DMS 273 treated with DMSO at 0.1 percent for 48 hours (cell line): ENCODE results near the gene ARID3A.

Experiments used
- DNase-seq: peaks from one replicate; lab custom pipeline; 2025; lab: John Stamatoyannopoulos, UW

The ARID3A gene

DNA sequence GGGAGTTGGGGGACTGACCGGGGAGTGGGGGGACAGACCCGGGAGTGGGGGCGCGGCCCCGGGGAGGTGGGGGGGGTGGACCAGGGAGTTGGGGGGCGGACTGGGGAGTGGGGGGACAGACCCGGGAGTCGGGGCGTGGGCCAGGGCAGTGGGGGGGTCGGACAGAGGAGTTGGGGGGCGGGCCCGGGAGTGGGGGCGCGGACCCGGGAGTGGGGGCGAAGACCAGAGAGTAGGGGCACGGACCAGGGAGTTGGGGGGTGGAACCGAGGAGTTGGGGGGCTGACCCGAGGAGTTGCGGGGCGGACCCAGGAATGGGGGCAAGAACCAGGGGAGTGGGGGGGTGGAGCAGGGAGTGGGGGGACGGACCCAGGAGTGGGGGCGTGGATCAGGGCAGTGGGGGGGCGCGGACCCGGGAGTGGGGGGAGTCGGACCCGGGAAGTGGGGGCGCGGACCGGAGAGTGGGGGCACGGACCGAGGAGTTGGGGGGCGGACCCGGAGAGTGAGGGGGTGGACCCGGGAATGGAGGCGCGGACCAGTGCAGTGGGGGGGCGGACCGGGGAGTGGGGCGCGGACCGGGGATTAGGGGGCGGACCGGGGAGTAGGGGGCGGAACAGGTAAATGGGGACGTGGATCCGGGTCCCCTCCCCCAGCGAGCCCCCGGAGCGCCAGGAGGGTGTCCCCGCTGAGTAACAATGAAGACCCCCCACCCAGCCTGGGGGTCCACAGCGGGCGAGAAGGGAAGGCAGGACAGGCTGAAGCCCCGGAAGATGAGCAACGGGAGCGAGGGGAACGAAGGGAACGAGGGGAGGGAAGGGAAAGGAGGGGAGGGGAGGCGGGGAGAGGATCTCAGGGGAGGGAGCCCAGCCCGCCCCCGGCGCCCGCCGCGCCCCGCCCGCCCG is 13.4 kb upstream of the ARID3A start:
- no peak for DNase-seq

DNA sequence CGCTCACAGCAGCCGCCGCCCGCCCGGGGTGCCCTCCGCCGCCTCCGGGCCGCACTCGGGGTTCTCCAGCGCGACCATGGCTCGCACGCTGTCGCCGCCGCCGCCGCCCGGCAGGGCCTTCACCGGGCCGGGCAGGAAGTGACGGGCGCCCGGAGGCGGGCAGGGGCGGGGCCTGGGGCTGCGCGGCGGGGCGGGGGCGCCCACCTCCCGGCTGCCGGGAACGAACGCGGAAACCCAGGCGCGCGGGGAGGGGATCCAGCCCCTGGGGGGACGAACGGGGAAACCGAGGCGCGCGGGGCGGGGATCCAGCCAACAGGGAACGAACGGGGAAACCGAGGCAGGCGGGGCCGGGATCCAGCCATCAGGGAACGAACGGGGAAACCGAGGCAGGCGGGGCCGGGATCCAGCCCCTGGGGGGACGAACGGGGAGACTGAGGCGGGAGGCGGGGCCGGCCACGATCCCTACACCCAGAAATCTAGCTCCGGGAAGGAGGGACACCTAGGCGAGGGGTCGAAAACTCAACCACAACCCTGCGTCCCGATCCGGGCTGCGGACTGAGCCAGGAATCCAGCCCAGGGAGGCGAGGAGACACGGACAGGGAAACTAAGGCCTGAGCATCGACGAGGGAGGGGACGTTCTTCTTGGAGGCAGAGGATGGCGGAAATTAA is 12.6 kb upstream of the ARID3A start, which contains the start of gene R3HDM4:
TSS of gene R3HDM4 (minus strand) at position 140 of the 669 bp plus-strand sequence. CDS start at position 78, 62 bp downstream.
- peak; percentile 23 for DNase-seq

DNA sequence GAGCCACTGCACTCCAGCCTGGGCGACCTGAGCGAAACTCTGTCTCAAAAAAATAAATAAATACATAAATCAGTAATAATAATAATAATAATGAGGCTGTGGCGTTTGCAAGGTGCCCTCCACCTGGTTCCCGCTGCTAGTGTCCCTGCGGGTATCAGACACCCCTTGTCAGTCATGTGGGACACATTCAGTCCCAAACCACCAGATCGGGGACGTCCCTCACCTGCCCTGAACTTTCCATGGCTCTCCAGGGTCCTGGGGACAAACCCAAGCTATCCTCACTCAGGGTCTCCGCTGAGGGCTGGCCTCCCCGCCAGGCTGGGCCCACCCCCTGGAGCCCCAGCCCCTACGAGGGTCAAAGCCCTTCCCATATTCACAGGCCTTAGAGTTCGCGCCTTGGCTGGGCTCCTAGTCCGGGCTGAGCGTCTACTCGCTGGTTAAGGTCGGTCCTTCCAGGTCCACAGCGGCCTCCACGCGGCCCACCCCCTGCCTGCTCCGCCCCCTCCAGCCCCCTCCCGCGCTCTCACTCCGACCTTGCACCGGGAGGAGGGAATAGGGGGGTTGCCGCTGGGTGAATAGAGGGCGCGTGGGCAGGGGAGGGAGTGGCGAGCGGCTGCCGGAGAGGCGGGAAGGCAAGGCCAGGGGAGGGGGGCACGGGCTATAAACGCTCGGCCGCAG is 9.1 kb upstream of the ARID3A start:
- no peak for DNase-seq

- DNase-seq: no peak
These were observed 8.3 kb upstream of the ARID3A start, which contains the start of gene KISS1R for GRCh38 chr19:917323-918151. Gene KISS1R (plus strand): TSS chr19:917333. CDS start chr19:917503, 170 bp downstream.

- no peak for DNase-seq
These were observed 7.7 kb upstream of the ARID3A start for GRCh38 chr19:918152-918437.

DNA sequence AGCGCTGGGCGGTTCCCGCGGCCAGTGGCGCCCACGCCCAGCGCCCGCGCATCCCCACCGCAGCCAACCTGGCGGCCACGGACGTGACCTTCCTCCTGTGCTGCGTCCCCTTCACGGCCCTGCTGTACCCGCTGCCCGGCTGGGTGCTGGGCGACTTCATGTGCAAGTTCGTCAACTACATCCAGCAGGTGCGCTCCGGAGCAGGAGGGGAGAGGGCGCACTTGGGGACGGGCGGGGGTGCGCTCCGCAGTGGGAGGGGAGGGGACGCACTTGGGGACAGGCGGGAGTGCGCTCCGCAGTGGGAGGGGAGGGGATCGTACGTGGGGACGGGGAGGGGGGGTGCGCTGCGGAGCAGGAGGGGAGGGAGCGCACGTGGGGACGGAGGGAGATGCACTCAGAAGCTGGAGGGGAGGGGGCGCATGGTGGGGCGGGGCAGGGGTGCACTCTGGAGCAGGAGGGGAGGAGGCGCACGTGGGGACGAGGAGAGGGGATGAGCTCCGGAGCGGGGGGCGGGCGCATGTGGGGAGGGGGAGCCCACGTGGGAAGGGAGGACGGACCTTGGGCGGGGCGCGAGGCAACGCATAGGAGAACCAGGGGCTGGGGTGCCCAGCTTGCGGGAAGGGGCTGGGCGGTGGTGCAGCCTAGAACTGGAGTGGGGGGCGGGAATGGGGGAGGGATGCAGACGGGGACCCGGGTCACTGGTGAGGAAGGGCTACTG is 7.2 kb upstream of the ARID3A start:
- no peak for DNase-seq

GRCh38 chr19:919199-920050 is 6.4 kb upstream of the ARID3A start:
- no peak for DNase-seq

DNA sequence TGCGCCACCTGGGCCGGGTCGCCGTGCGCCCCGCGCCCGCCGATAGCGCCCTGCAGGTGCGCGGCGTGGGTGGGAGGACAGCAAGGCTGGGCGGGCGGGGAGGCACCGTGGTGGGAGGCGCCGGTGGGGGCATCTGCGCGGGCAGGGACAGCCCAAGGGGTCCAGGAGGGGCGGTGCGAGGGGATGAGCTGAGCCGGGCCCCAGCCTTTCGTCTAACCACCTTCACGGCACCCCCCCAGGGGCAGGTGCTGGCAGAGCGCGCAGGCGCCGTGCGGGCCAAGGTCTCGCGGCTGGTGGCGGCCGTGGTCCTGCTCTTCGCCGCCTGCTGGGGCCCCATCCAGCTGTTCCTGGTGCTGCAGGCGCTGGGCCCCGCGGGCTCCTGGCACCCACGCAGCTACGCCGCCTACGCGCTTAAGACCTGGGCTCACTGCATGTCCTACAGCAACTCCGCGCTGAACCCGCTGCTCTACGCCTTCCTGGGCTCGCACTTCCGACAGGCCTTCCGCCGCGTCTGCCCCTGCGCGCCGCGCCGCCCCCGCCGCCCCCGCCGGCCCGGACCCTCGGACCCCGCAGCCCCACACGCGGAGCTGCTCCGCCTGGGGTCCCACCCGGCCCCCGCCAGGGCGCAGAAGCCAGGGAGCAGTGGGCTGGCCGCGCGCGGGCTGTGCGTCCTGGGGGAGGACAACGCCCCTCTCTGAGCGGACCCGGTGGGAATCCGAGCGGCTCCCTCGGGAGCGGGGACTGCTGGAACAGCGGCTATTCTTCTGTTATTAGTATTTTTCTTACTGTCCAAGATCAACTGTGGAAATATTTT is 5.6 kb upstream of the ARID3A start:
- no peak for DNase-seq

- DNase-seq: no peak
These were observed 1.2 kb upstream of the ARID3A start for GRCh38 chr19:924553-925086.

- no peak for DNase-seq
These were observed 729 bp upstream of the ARID3A start for GRCh38 chr19:925087-925525.

DNA sequence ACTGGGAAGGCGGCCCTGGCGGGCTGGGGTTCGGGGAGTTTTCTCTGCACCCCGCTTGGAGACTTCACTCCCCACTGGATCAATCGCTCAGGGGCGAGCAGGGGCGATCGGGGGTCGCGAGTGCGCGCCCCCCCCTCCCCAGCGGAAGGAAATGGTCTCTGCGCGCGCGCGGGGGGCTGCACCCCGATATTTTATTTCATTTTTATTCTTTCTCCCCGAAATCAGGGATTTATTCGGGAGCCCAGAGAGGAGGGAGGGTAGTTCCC is 421 bp downstream of the ARID3A start:
- no peak for DNase-seq

GRCh38 chr19:926589-927350 is 935 bp downstream of the ARID3A start:
- DNase-seq: no peak

- no peak for DNase-seq
These were observed 1.5 kb downstream of the ARID3A start for GRCh38 chr19:927351-927779.

GRCh38 chr19:927780-928401 is 2.1 kb downstream of the ARID3A start:
- DNase-seq: no peak

DNA sequence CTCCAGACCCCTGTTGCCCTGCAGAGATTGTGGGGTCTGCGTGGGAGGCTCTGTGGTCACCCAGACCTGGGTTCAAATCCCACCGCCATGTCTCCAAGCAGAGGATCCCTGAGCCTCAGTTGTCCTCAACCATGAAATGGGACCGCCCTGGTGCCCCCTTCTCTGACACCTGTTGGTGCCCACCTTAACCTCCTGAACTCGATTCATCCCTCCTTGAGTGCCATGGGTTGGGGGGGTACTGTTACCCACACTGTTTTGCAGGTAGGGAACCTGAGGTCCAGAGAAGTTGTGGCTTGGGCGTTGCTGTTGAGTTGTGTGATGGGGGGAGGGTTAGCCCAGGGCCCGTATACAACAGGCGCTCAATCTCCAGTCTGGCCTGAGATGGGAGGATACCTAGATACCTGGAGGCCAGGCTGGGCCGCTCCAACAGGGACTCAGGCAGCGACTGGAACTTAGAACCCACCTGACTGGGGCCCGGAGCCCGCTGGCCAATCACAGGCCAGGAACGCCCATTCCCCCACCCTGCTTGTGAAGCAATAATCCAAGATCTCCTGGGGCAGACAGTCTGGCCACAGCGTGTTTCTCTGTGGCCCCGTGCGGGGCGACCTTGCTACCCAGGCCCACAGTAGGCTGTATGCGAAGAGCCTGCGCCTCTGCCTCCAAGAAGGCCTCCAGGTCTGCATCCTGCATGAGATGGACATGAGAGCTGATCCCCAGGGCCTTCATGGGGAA is 2.8 kb downstream of the ARID3A start:
- DNase-seq: no peak

DNA sequence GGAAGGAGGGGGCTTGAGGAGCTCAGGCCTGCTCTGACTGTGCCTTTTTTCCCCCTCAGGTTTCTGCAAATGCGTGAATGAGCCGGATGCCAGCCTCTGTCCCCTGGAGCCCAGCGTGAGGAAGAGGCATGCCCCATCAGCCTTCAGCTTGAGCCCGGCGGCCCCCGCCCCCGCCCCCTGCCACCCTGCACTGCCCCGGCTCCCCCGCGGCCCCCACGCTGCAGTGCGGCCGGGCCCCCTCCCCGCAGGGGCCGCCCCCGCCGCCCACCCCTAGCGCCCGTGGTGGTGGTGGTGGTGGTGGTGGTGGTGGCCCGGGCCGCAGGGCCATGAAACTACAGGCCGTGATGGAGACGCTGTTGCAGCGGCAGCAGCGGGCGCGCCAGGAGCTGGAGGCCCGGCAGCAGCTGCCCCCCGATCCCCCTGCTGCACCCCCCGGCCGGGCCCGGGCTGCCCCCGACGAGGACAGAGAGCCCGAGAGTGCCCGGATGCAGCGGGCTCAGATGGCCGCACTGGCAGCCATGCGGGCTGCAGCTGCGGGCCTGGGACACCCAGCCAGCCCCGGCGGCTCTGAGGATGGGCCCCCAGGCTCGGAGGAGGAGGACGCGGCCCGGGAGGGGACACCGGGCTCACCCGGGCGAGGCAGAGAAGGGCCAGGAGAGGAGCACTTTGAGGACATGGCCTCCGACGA is 3.5 kb downstream of the ARID3A start:
- no peak for DNase-seq

DNA sequence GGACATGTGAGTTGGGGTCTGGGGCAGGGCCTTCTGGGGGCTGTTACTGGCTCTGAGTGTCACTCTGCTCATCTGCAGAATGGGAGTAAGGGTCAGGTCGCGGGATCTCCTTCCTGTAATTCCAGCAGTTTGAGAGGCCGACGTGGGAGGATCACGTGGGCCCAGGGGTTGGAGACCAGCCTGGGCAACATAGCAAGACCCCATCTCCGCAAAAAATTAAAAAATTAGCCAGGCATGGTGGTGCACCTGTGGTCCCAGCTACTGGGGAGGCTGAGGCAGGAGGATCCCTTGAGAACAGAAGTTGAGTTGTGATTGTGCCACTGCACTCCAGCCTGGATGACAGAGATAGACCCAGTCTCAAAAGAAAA is 4.0 kb downstream of the ARID3A start:
- DNase-seq: no peak
